Cardiac fibroblast (primary cell): ENCODE data around the gene UGT1A9.
A peak's percentile ranks its signal among the peaks of the same experiment; 100 is the strongest.

Experiments
- DNase-seq, 2 donors: peaks; one replicate each; pipeline versions ENCODE4 v3.0.0 to v3.0.0-alpha.2; 2010; ENCODE audit warnings: low read depth in 2 of 2
- H3K4me3 ChIP-seq, 2 donors: replicated peaks in 1 of 2; 1 replicate in 1 of 2; 2 replicates in 1 of 2; pipeline ENCODE4 v1.5.1; 2011; ENCODE audit warnings: low read depth in 2 of 2, low read length in 2 of 2, mild to moderate bottlenecking in 2 of 2, moderate library complexity in 1 of 2
- CTCF ChIP-seq: IDR thresholded peaks from one replicate; pipeline ENCODE4 v1.5.1; 2011; ENCODE audit warnings: low read depth, mild to moderate bottlenecking, low read length, inconsistent platforms

The UGT1A9 gene

GRCh38 chr2:233689031-233689430, 17.3 kb downstream of the UGT1A9 start:
- H3K4me3 ChIP-seq, result no peak overlapping the region
- no peak for TF ChIP-seq CTCF
- no peak for DNase-seq

GRCh38 chr2:233689501-233689900, 17.8 kb downstream of the UGT1A9 start:
- peak in 1 of 2 donors; percentile 89 for DNase-seq
- no peak overlapping the region for H3K4me3 ChIP-seq
- TF ChIP-seq CTCF, result no peak

GRCh38 chr2:233690444-233690843, 18.7 kb downstream of the UGT1A9 start:
- TF ChIP-seq CTCF, result no peak
- DNase-seq, result peak; percentile 18 to 64

GRCh38 chr2:233691443-233692433, 20.0 kb downstream of the UGT1A9 start:
- no peak for DNase-seq
- H3K4me3 ChIP-seq, result no peak overlapping the region
- no peak for TF ChIP-seq CTCF

More at GRCh38 chr2:233690444-233690843, 18.7 kb downstream of the UGT1A9 start:
- no peak overlapping the region for H3K4me3 ChIP-seq

- no peak for TF ChIP-seq CTCF
- no peak for DNase-seq
- no peak within 1 kb of the TSS for H3K4me3 ChIP-seq
These were observed 20.9 kb downstream of the UGT1A9 start, which contains the start of gene UGT1A6 for GRCh38 chr2:233692648-233693047. TSS of gene UGT1A6 (plus strand) at chr2:233692890. CDS start at chr2:233693005, 115 bp downstream.

- H3K4me3 ChIP-seq, result no peak overlapping the region
- DNase-seq, result no peak
- no peak for TF ChIP-seq CTCF
These were observed 22.3 kb downstream of the UGT1A9 start for GRCh38 chr2:233693963-233694362.
